ENCODE results near the gene PKN1. TPM values are rescaled to one million over a fixed set of nuclear protein-coding genes. Genes with fewer than 3 reads are reported as not detected.

Gene PKN1
- total RNA-seq, 1 donor from 2014 or later: 147 TPM

GRCh38 chr19:14405380-14405757, 27.7 kb upstream of the PKN1 start:
- TF ChIP-seq CTCF (IDR thresholded peaks at IDR 0.05): no peak
- H3K4me3 ChIP-seq: no peak overlapping the region
- peaks cover 100% of the 10 kb centered on the region for H3K36me3 ChIP-seq
- H3K9me3 ChIP-seq: no peaks in the 10 kb centered on the region
- DNase-seq (no peak), ATAC-seq (no peak)
- H3K4me1 ChIP-seq: peaks cover 18% of the 10 kb centered on the region
- H3K27me3 ChIP-seq (ENCODE audit: low read depth): no peaks in the 10 kb centered on the region
- peak overlapping the region; percentile 61 for H3K27ac ChIP-seq
- intact Hi-C loops (cut with DNase I): no loop called here

- Histone ChIP-seq H3K9me3 (no peaks in the 10 kb centered on the region), H3K27ac (peak overlapping the region; percentile 61), H3K27me3 (ENCODE audit: low read depth) (no peaks in the 10 kb centered on the region), H3K4me3 (peak overlapping the region; percentile 33), H3K4me1 (peaks cover 21% of the 10 kb centered on the region), H3K36me3 (peaks cover 100% of the 10 kb centered on the region)
- intact Hi-C loops (cut with DNase I): no loop called here
- peak; percentile 91 for DNase-seq
- peak; percentile 87 to 91 for ATAC-seq
- TF ChIP-seq CTCF (IDR thresholded peaks at IDR 0.05): peak; percentile 96
These were observed 27.1 kb upstream of the PKN1 start for GRCh38 chr19:14405758-14406644.

- Histone ChIP-seq H3K27me3 (ENCODE audit: low read depth) (no peaks in the 10 kb centered on the region), H3K4me1 (peaks cover 21% of the 10 kb centered on the region), H3K27ac (peak overlapping the region; percentile 61), H3K9me3 (no peaks in the 10 kb centered on the region), H3K36me3 (peaks cover 100% of the 10 kb centered on the region), H3K4me3 (no peak overlapping the region)
- no peak for TF ChIP-seq CTCF (IDR thresholded peaks at IDR 0.05)
- DNase-seq (no peak), ATAC-seq (no peak)
- intact Hi-C loops (cut with DNase I): no loop called here
These were observed 26.3 kb upstream of the PKN1 start for GRCh38 chr19:14406645-14407401.

- H3K4me3 ChIP-seq: no peak overlapping the region
- H3K27me3 ChIP-seq (ENCODE audit: low read depth): no peaks in the 10 kb centered on the region
- intact Hi-C loops (cut with DNase I): no loop called here
- DNase-seq: no peak
- H3K9me3 ChIP-seq: no peaks in the 10 kb centered on the region
- ATAC-seq: no peak
- no peak for TF ChIP-seq CTCF (IDR thresholded peaks at IDR 0.05)
- peaks cover 100% of the 10 kb centered on the region for H3K36me3 ChIP-seq
- peaks cover 21% of the 10 kb centered on the region for H3K4me1 ChIP-seq
- no peak overlapping the region for H3K27ac ChIP-seq
These were observed 25.3 kb upstream of the PKN1 start for GRCh38 chr19:14407605-14408484.

GRCh38 chr19:14408491-14409145, 24.5 kb upstream of the PKN1 start:
- ATAC-seq (no peak), DNase-seq (no peak)
- Histone ChIP-seq H3K36me3 (peaks cover 96% of the 10 kb centered on the region), H3K4me1 (peaks cover 28% of the 10 kb centered on the region), H3K27ac (no peak overlapping the region), H3K9me3 (no peaks in the 10 kb centered on the region), H3K4me3 (no peak overlapping the region), H3K27me3 (ENCODE audit: low read depth) (no peaks in the 10 kb centered on the region)
- no peak for TF ChIP-seq CTCF (IDR thresholded peaks at IDR 0.05)
- intact Hi-C loops (cut with DNase I): no loop called here
